WTC11 (cell line): Measurements from ENCODE around the gene RAB34. TPM values are rescaled to one million over a fixed set of nuclear protein-coding genes. Genes with fewer than 3 reads are reported as not detected.
A peak's percentile ranks its signal among the peaks of the same experiment; 100 is the strongest.

Source experiments
- ATAC-seq: fragments of 200-7000 bp; cut with Tn5 transposase; 2 replicates; pipeline ENCODE4 v1.10.0; 2021; ENCODE audit warnings: mild to moderate bottlenecking, moderate library complexity
- CTCF ChIA-PET: fragments of 300-600 bp; sonication (Branson Sonifier 250); formaldehyde crosslinking; loops from one replicate; lab custom pipeline; 2021; ENCODE audit warnings: antibody characterized with exemption; lab: Charles Lee
- POLR2A ChIA-PET: fragments of 350-600 bp; sonication (Branson Sonifier 250); formaldehyde crosslinking; loops from one replicate; lab custom pipeline; 2021; ENCODE audit warnings: antibody characterized with exemption; lab: Charles Lee
- DNase-seq: peaks from one replicate; pipeline ENCODE4 v3.0.0; 2021; ENCODE audit warnings: low spot score
- H3K27ac Mint-ChIP-seq: 2 replicates; pipeline ENCODE4 v1.8.0; 2021; ENCODE audit warnings: mixed read lengths
- H3K27me3 Mint-ChIP-seq: 2 replicates; pipeline ENCODE4 v1.8.0; 2021; ENCODE audit warnings: low read depth, mild to moderate bottlenecking, moderate library complexity, mixed read lengths
- H3K36me3 Mint-ChIP-seq: 2 replicates; pipeline ENCODE4 v1.8.0; 2021; ENCODE audit warnings: mixed read lengths
- H3K4me1 Mint-ChIP-seq: 2 replicates; pipeline ENCODE4 v1.8.0; 2022; ENCODE audit warnings: mixed read lengths
- H3K4me3 Mint-ChIP-seq: 2 replicates; pipeline ENCODE4 v1.8.0; 2021; ENCODE audit warnings: mild to moderate bottlenecking, moderate library complexity, mixed read lengths
- H3K9me3 Mint-ChIP-seq: 2 replicates; pipeline ENCODE4 v1.8.0; 2021; ENCODE audit warnings: mixed read lengths
- CTCF ChIP-seq: fragments of 200-600 bp; IDR thresholded peaks from 2 replicates; pipeline ENCODE4 v1.8.0; 2022; ENCODE audit warnings: antibody characterized with exemption
- E2F4 ChIP-seq: sonication (generic); formaldehyde crosslinking; IDR thresholded peaks from 2 replicates; pipeline ENCODE4 v1.8.1; 2022; ENCODE audit warnings: low read depth, mild to moderate bottlenecking, moderate library complexity, missing genetic modification reagents, borderline replicate concordance
- GRHL2 ChIP-seq: fragments of 250-450 bp; sonication (Bioruptor Pico); IDR thresholded peaks from 2 replicates; pipeline ENCODE4 v1.8.0; 2022; ENCODE audit warnings: mild to moderate bottlenecking, moderate library complexity; ENCODE audit not compliant: insufficient replicate concordance, severe bottlenecking
- IRF2 ChIP-seq: sonication (generic); formaldehyde crosslinking; IDR thresholded peaks from 2 replicates; pipeline ENCODE4 v1.8.0; 2022; ENCODE audit warnings: low read depth, missing genetic modification reagents, borderline replicate concordance
- JAZF1 ChIP-seq: fragments of 250-450 bp; sonication (Bioruptor Pico); IDR thresholded peaks from 2 replicates; pipeline ENCODE4 v1.9.0; 2021; ENCODE audit warnings: moderate library complexity, mild to moderate bottlenecking, inconsistent platforms
- MAX ChIP-seq: sonication (generic); formaldehyde crosslinking; IDR thresholded peaks from 2 replicates; pipeline ENCODE4 v1.8.0; 2022; ENCODE audit warnings: mild to moderate bottlenecking, missing genetic modification reagents
- NFATC4 ChIP-seq: fragments of 250-450 bp; sonication (Bioruptor Pico); IDR thresholded peaks from 2 replicates; pipeline ENCODE4 v1.9.0; 2021; ENCODE audit warnings: mild to moderate bottlenecking
- PRDM15 ChIP-seq: sonication (generic); formaldehyde crosslinking; IDR thresholded peaks from 2 replicates; pipeline ENCODE4 v1.8.0; 2022; ENCODE audit warnings: missing genetic modification reagents
- PREB ChIP-seq: sonication (generic); formaldehyde crosslinking; IDR thresholded peaks from 2 replicates; pipeline ENCODE4 v1.8.1; 2022; ENCODE audit warnings: mild to moderate bottlenecking, missing genetic modification reagents, moderate library complexity, borderline replicate concordance
- ZNF263 ChIP-seq: sonication (generic); formaldehyde crosslinking; IDR thresholded peaks from 2 replicates; pipeline ENCODE4 v1.8.1; 2022; ENCODE audit warnings: low read depth, mild to moderate bottlenecking, moderate library complexity, missing genetic modification reagents
- ZNF671 ChIP-seq: fragments of 250-450 bp; sonication (Bioruptor Pico); IDR thresholded peaks from 2 replicates; pipeline ENCODE4 v1.8.0; 2021; ENCODE audit warnings: mild to moderate bottlenecking
- total RNA-seq: library from RNA; stranded (reverse); gene quantifications from 3 replicates; pipeline ENCODE4 v1.2.3, GENCODE V29; 2021

The RAB34 gene
- total RNA-seq, 1 experiment from 2014 or later, result 181 TPM

- H3K36me3 Mint-ChIP-seq, result peaks cover 50% of the 10 kb centered on the region
- H3K27ac Mint-ChIP-seq, result no peak overlapping the region
- CTCF ChIA-PET, result interaction anchor here (1.3 to 2.5 kb wide), 3 partner anchors 28 to 123 kb away, joined by 8 to 10 read pairs (median 9); partner anchors contain the start of gene TLCD1
- ATAC-seq, result no peak
- TF ChIP-seq E2F4 (CRISPR knock-in tag), result no peak
- no peak for TF ChIP-seq ZNF263
- no peak for TF ChIP-seq PRDM15 (CRISPR knock-in tag)
- TF ChIP-seq NFATC4, result no peak
- no peak for TF ChIP-seq PREB (CRISPR knock-in tag)
- TF ChIP-seq JAZF1 (CRISPR knock-in tag), result no peak
- no peak for TF ChIP-seq GRHL2 (CRISPR knock-in tag)
- TF ChIP-seq, all 79 proteins: peak for 0
- Mint-ChIP-seq H3K27me3 (no peaks in the 10 kb centered on the region), H3K4me1 (peaks cover 51% of the 10 kb centered on the region), H3K4me3 (no peak overlapping the region), H3K9me3 (no peaks in the 10 kb centered on the region)
- POLR2A ChIA-PET, result no interaction called here
- DNase-seq, result no peak
Observed at GRCh38 chr17:28755486-28755885, 37.8 kb upstream of the RAB34 start.

GRCh38 chr17:28751600-28752366 lies 34.1 kb upstream of the RAB34 start:
- ATAC-seq (no peak), DNase-seq (no peak)
- H3K36me3 Mint-ChIP-seq, result peaks cover 51% of the 10 kb centered on the region
- H3K4me1 Mint-ChIP-seq, result peaks cover 50% of the 10 kb centered on the region
- H3K27me3 Mint-ChIP-seq, result no peaks in the 10 kb centered on the region
- H3K27ac Mint-ChIP-seq, result no peak overlapping the region
- ChIA-PET POLR2A (interaction anchor here (0.6 to 13.5 kb wide), 5 partner anchors 9 to 76 kb away, joined by 3 to 310 read pairs (median 4); partner anchors contain the start of genes NEK8 and TLCD1), CTCF (interaction anchor here (0.9 to 13.9 kb wide), 12 partner anchors 9 to 372 kb away, joined by 3 to 541 read pairs (median 4); partner anchors contain the start of genes NEK8, PHF12, TLCD1 and TRAF4)
- H3K9me3 Mint-ChIP-seq, result no peaks in the 10 kb centered on the region
- H3K4me3 Mint-ChIP-seq, result no peak overlapping the region
- TF ChIP-seq IRF2 (CRISPR knock-in tag) (no peak), ZNF671 (CRISPR knock-in tag) (0 out of 2 replicates have a peak, but pooled peaks have one; percentile 43)

- no peaks in the 10 kb centered on the region for H3K9me3 Mint-ChIP-seq
- TF ChIP-seq MAX (CRISPR knock-in tag) (no peak), CTCF (peak; percentile 88)
- TF ChIP-seq, all 79 proteins: peak for 1
- ATAC-seq (peak; percentile 57), DNase-seq (peak; percentile 96)
- Mint-ChIP-seq H3K27me3 (no peaks in the 10 kb centered on the region), H3K36me3 (peaks cover 53% of the 10 kb centered on the region), H3K27ac (peak overlapping the region; percentile 54), H3K4me1 (peaks cover 47% of the 10 kb centered on the region), H3K4me3 (no peak overlapping the region)
- POLR2A ChIA-PET, result interaction anchor here (0.6 to 13.5 kb wide), 3 partner anchors 11 to 105 kb away, joined by 3 to 310 read pairs (median 4); partner anchors contain the start of genes BLTP2, NEK8 and TLCD1
- CTCF ChIA-PET, result interaction anchor here (0.5 to 13.9 kb wide), 42 partner anchors 8 to 1418 kb away, joined by 3 to 541 read pairs (median 4); partner anchors contain the start of genes DHRS13, FAM222B, NEK8 and PIGS
Observed at GRCh38 chr17:28750178-28751047, 32.7 kb upstream of the RAB34 start.
